Raji (cell line): ENCODE measurements around the gene LTBP3.

Source experiments
- POLR2A ChIP-seq: IDR thresholded peaks from 2 replicates; pipeline ENCODE4 v1.6.1; 2011; ENCODE audit warnings: low read depth, low read length, control low read depth; ENCODE audit not compliant: insufficient read depth

The LTBP3 gene

DNA sequence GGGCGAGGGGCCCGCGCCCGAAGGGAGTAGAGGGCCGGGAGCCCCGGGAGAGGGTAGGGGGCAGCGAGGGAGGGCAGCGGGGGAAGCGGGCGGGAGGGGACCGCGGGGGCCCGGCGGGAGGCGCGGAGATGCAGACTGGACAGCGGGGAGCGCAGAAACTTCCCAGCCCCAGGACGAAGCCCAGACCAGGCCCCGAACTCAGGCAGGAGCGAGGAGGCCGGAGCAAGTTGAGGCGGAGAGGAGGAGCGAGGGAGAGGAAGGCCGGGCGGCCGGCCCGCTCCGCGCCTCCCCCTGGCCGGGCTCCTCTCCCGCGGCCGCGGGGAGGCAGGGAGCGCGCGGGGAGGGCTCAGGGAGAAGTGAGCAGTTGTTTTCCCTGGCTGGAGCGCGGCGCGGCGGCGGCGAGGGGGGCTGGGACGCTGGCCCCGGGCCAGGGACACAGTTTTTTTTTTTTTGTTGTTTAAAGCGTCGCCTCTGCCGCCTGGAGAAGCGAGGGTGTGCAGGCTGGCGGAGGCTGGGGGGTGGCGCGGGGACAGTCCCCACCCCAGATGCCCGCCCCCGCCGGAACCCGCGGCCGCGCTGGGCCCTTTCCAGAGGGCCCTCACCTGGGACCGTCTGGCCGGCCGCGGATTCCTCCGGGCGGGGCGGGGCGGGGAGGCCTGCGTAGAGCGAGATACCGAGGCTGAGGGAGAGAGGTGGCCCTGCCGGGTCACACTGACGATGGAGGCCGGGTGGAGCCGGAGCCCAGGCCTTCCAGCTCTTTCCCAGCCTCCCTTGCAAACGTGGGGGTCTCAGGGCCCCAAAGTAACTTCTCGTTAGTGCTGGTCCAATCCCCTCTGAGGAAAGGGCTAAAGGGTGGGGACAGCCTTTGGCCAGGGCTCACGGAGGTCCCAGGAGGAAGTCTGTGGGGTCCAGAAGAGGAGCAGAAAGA lies at the start of gene LTBP3:
LTBP3 (minus strand) TSS at position 358 of the 928 bp plus-strand sequence. CDS start 400 bp downstream, outside the sequence.
- TF ChIP-seq POLR2A: no peak

DNA sequence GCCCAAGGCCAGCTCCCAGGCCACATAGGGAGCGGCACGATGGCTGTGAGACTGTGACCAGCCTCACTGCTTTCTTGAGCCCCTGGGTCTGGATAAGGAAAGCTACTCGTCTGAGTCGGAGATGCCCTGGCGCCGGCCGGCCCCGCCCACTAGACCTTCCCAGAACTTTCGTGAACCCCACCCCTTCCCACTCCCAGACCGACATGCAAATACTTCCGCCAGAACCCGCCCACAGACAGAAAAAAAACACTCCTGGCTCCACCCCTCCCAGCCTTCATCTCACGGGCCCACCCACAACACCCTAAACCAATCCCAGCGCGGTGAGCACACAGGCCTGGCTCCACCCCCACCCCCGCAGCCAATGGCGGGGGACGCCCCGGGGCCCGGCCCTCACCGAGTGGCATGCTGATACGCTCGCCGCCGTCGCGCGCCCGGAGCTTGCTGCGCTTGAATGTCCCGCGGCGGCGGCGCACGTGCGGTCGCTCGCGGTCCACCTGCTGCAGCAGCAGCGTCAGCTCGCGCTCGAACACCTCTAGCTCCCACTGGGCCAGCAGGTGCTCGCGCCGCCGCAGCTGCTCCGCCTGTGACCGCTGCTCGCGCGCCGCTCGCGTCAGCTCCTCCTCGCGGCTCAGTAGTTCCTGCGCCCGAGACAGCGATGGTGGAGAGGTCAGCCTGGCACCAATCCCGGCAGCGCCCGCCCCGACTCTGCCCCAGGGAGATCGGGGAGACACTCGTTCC lies 48.9 kb upstream of the LTBP3 start:
- no peak for TF ChIP-seq POLR2A

- TF ChIP-seq POLR2A: no peak
Measured at GRCh38 chr11:65604258-65604657, 46.1 kb upstream of the LTBP3 start.

DNA sequence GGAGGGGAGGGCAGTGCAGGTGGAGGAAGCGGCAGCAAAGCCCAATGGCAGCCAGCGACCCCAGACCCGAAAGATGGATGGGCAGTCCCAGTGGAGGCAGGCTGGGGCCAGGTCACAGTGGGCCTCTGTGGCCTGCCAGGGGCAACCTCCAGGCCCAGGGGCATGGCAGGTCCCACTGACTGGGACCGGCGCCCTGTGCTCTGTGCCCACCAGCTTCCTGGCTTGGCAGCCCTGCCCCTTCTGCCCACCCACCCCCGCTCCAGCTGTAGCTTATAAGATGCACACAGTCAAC lies 41.7 kb upstream of the LTBP3 start:
- no peak for TF ChIP-seq POLR2A

GRCh38 chr11:65599216-65599954 lies 41.2 kb upstream of the LTBP3 start:
- TF ChIP-seq POLR2A: no peak

DNA sequence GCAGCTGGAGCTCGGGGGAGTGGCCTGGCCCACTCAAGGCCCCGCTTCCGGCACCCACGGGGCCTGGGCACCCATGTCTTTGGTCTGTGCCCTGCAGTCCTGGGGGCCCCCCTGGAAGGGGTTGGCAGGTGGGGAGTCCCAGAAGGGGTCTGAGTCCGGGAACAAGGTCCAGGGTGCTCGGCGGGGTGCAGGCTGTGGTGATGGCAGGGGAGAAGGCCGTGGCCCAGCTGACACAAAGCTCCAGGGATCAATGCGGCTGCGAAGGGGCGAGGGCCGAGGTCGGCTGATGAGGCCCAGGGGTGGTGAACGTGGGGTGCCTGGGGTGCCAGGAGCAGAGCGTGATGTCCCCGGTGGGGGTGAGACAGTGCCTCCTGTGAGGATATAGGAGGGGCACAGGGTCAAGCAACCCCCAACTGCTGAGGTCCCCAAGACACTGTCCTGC lies 40.1 kb upstream of the LTBP3 start:
- no peak for TF ChIP-seq POLR2A

DNA sequence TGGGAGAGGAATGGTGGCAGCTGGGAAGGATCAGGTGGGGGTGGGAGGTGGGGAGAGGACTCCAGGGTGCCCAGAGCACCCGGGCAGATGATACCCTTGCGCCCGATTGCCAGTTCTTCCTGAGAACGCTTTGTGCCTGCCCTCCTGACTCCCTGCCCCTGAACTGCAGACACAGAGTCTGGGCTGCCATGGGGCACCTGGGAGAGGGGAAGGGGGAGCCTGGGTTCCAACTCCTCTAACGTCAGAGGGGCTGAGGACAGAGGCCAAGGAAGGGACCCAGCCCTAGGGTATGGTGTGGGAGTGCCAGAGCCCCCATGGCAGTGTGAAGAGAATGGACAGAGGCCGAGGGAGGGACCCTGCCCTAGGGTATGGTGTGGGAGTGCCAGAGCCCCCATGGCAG lies 38.4 kb upstream of the LTBP3 start:
- no peak for TF ChIP-seq POLR2A

- no peak for TF ChIP-seq POLR2A
Measured at GRCh38 chr11:65595543-65596281, 37.6 kb upstream of the LTBP3 start, which contains the start of gene KCNK7. TSS of gene KCNK7 (minus strand) at chr11:65595800. CDS start at chr11:65595772, 28 bp downstream.

- no peak for TF ChIP-seq POLR2A
Measured at GRCh38 chr11:65595131-65595530, 37.0 kb upstream of the LTBP3 start.

GRCh38 chr11:65593518-65594414 lies 35.6 kb upstream of the LTBP3 start:
- TF ChIP-seq POLR2A: no peak

- TF ChIP-seq POLR2A: no peak
Measured at GRCh38 chr11:65592858-65593517, 34.8 kb upstream of the LTBP3 start.

GRCh38 chr11:65591939-65592857 lies 34.0 kb upstream of the LTBP3 start:
- no peak for TF ChIP-seq POLR2A
